Measurements from ENCODE around the gene DRAM2. TPM values are rescaled to one million over a fixed set of nuclear protein-coding genes. Genes with fewer than 3 reads are reported as not detected.

DRAM2 gene
- total and polyA plus RNA-seq, 9 of the 15 experiments (the other 6 are each of a cell fraction or from before 2014, with no cell fraction given): 29.0 to 161 (median 53.5) TPM

- TF ChIP-seq ZHX1 (conservative IDR thresholded peaks at IDR 0.05; ENCODE audit: low read length) (no peak), NFE2L1 (tag; IDR thresholded peaks at IDR 0.05; ENCODE audit: borderline replicate concordance, low read depth) (no peak), ARID1B (IDR thresholded peaks at IDR 0.05) (peak; percentile 99), AFF1 (IDR thresholded peaks at IDR 0.05; ENCODE audit: low read depth in 1 of 2, partially characterized antibody in 2 of 2) (peak; percentile 48 to 66), TBL1XR1 (IDR thresholded peaks at IDR 0.05; ENCODE audit: low read length in 2 of 2) (peak; percentile 41 to 98; a peak in 3 of 4 replicates), GATAD2B (IDR thresholded peaks at IDR 0.05; ENCODE audit: borderline replicate concordance) (peak; percentile 53; the same call in 1 of the 2 replicates), ATF6 (CRISPR knock-in tag; IDR thresholded peaks at IDR 0.05) (no peak), ATF4 (CRISPR knock-in tag; IDR thresholded peaks at IDR 0.05) (peak; percentile 86), USF1 (CRISPR knock-in tag; IDR thresholded peaks at IDR 0.05) (no peak), ZNF77 (CRISPR knock-in tag; IDR thresholded peaks at IDR 0.05) (no peak), GATAD2A (IDR thresholded peaks at IDR 0.05) (peak; percentile 76; the same call in 1 of the 2 replicates), ATF7 (IDR thresholded peaks at IDR 0.05) (peak; percentile 82), GABPA (tag; conservative IDR thresholded peaks at IDR 0.05; ENCODE audit: low read depth) (no peak), CREB5 (CRISPR knock-in tag; IDR thresholded peaks at IDR 0.05) (no peak), E2F3 (CRISPR knock-in tag; IDR thresholded peaks at IDR 0.05) (no peak), FUS (optimal IDR thresholded peaks at IDR 0.05; ENCODE audit: low read depth, low read length) (no peak)
Observed at GRCh38 chr1:111161843-111162487, 22.1 kb upstream of the DRAM2 start (continued).

All from K562 (cell line).